GM12878 (cell line): ENCODE results near the gene TFRC. TPM values are rescaled to one million over a fixed set of nuclear protein-coding genes. Genes with fewer than 3 reads are reported as not detected.
"Not testable (repeated sequence)": the region's sequence is repeated elsewhere in the genome, so short reads cannot be mapped to it uniquely, and the experiment has no call there.

ENCODE experiments used
- ATAC-seq: fragments of 200-7000 bp; cut with Tn5 transposase; 3 replicates; pipeline ENCODE4 v1.9.1; 2020; ENCODE audit warnings: mild to moderate bottlenecking, moderate library complexity
- BruUV-seq: library from RNA; stranded (reverse); fragments of 400-500 nt; replicated peaks from 2 replicates; lab custom pipeline; 2021; lab: Mats Ljungman, UMichigan
- CTCF ChIA-PET: fragments of 300-600 bp; sonication (Branson Sonifier 250); formaldehyde crosslinking; extraction: SDS; loops from one replicate; lab custom pipeline; 2021; ENCODE audit warnings: inconsistent platforms; lab: Yijun Ruan, JAX
- POLR2A ChIA-PET: fragments of 350-600 bp; formaldehyde crosslinking; extraction: SDS; loops from one replicate; lab custom pipeline; 2021; ENCODE audit warnings: inconsistent platforms; lab: Charles Lee
- RAD21 ChIA-PET: fragments of 300-600 bp; sonication (Branson Sonifier 250); formaldehyde crosslinking; loops from one replicate; lab custom pipeline; 2023; ENCODE audit warnings: antibody characterized with exemption; ENCODE audit not compliant: unreplicated experiment; lab: Charles Lee
- SMC1A ChIA-PET: fragments of 300-600 bp; sonication (Branson Sonifier 250); formaldehyde crosslinking; loops from one replicate; lab custom pipeline; 2023; ENCODE audit not compliant: unreplicated experiment, uncharacterized antibody; lab: Charles Lee
- DNase-seq: peaks from one replicate; pipeline ENCODE4 v3.0.0-alpha.2; 2011; ENCODE audit warnings: low read depth, low spot score
- FAIRE-seq: peaks from 3 replicates; lab custom pipeline; 2011; peaks lifted over from hg19 to GRCh38; lab: Jason Lieb, UNC
- H2AFZ ChIP-seq: 2 replicates; pipeline ENCODE4 v1.6.0; 2011; ENCODE audit warnings: low read depth, low read length, control low read depth; ENCODE audit not compliant: control insufficient read depth
- H3K27ac ChIP-seq: 2 replicates; pipeline ENCODE4 v1.5.1; 2011; ENCODE audit warnings: control low read depth; ENCODE audit not compliant: control insufficient read depth, insufficient read depth
- H3K27me3 ChIP-seq, 2 experiments: replicated peaks in 1 of 2; 2 replicates each; pipeline versions ENCODE4 v1.6.0 to v1.6.1; 2011; ENCODE audit warnings: low read length in 1 of 2; ENCODE audit not compliant: control insufficient read depth in 2 of 2, insufficient read depth in 2 of 2
- H3K36me3 ChIP-seq, 2 experiments: 2 replicates each; pipeline ENCODE4 v1.5.1; 2011; ENCODE audit warnings: low read length in 1 of 2; ENCODE audit not compliant: control insufficient read depth in 2 of 2, insufficient read depth in 2 of 2
- H3K4me1 ChIP-seq: 2 replicates; pipeline ENCODE4 v1.6.1; 2011; ENCODE audit warnings: mild to moderate bottlenecking, low read length, moderate library complexity, mixed read lengths; ENCODE audit not compliant: control insufficient read depth, insufficient read depth
- H3K4me2 ChIP-seq: 2 replicates; pipeline ENCODE4 v1.6.0; 2011; ENCODE audit warnings: control low read depth; ENCODE audit not compliant: control insufficient read depth, insufficient read depth
- H3K4me3 ChIP-seq: fragments of 200-600 bp; sonication (generic); 2 replicates; pipeline ENCODE4 v1.5.1; 2016
- H3K79me2 ChIP-seq: 2 replicates; pipeline ENCODE4 v1.6.0; 2011; ENCODE audit warnings: low read length; ENCODE audit not compliant: control insufficient read depth, insufficient read depth
- H3K9ac ChIP-seq: 2 replicates; pipeline ENCODE4 v1.8.0; 2011; ENCODE audit warnings: low read length, control low read depth, mixed read lengths; ENCODE audit not compliant: control insufficient read depth, insufficient read depth
- H3K9me3 ChIP-seq: replicated peaks from 3 replicates; pipeline ENCODE4 v1.5.1; 2011; ENCODE audit warnings: mild to moderate bottlenecking, low read length; ENCODE audit not compliant: control insufficient read depth, insufficient read depth
- H4K20me1 ChIP-seq: 2 replicates; pipeline ENCODE4 v1.6.0; 2011; ENCODE audit not compliant: control insufficient read depth, insufficient read depth
- PML ChIP-seq: IDR thresholded peaks from 2 replicates; pipeline ENCODE4 v1.6.1; 2012; ENCODE audit warnings: low read length, inconsistent platforms
- POLR2AphosphoS5 ChIP-seq: IDR thresholded peaks from 2 replicates; pipeline ENCODE4 v1.6.1; 2011; ENCODE audit warnings: mild to moderate bottlenecking, low read length, inconsistent platforms
- ZNF207 ChIP-seq: fragments of 450-650 bp; IDR thresholded peaks from 2 replicates; pipeline ENCODE4 v1.6.1; 2014; ENCODE audit warnings: antibody characterized with exemption, mild to moderate bottlenecking, borderline replicate concordance
- WGBS: methylation state at CpG from one replicate; pipeline ENCODE4 v1.1.6; 2016; ENCODE audit warnings: low lambda C conversion rate; ENCODE audit not compliant: insufficient replicate concordance, insufficient coverage; ENCODE audit errors: missing lambda C conversion rate; 5-methylcytosine and 5-hydroxymethylcytosine counted together
- in situ Hi-C: fragments of 300-500 bp; cut with MboI; formaldehyde crosslinking; loops from 9 replicates; pipeline ENCODE4 v1.14.3; 2018; ENCODE audit warnings: mixed read lengths
- intact Hi-C: fragments of 100-400 bp; cut with micrococcal nuclease; formaldehyde crosslinking; loops from one replicate; pipeline ENCODE4 v1.14.2; 2022; ENCODE audit not compliant: unreplicated experiment
- polyA plus RNA-seq, 11 experiments: library from polyadenylated mRNA; depleted of rRNA in 4 of 11; unstranded in 6 of 11; stranded (reverse) in 5 of 11; fragments of >200 nt; fragmentation: Nextera tagmentation in 4 of 11; fragmentation: Illumina TruSeq in 1 of 11; extraction: Ambion mirVana in 4 of 11; extraction: Trizol in 1 of 11; gene quantifications; 1 replicate in 1 of 11; 2 replicates in 10 of 11; pipeline versions ENCODE4 v1.2.1 to v1.2.3, GENCODE V29; 2011 to 2016; ENCODE audit warnings: inconsistent platforms in 2 of 11, missing spikeins in 2 of 11, low read depth in 1 of 11
- total RNA-seq, 4 experiments: library from RNA; depleted of rRNA in 3 of 4; stranded (reverse); fragments of >200 nt in 3 of 4; fragmentation: Illumina TruSeq in 1 of 4; extraction: Trizol in 1 of 4; gene quantifications; 2 replicates each; pipeline versions ENCODE4 v1.2.1 to v1.2.3, GENCODE V29; 2013 to 2021

The TFRC gene
- total and polyA plus RNA-seq, 10 of the 15 experiments (the other 5 are each of a cell fraction or from before 2014, with no cell fraction given) = 123 to 526 (median 316) TPM

- H3K27ac ChIP-seq, H2AFZ ChIP-seq, in situ Hi-C loops, DNase-seq, H3K9me3 ChIP-seq, POLR2A ChIA-PET, H3K27me3 ChIP-seq, H3K4me1 ChIP-seq, H3K79me2 ChIP-seq, H3K4me3 ChIP-seq, H3K9ac ChIP-seq, FAIRE-seq, H3K4me2 ChIP-seq, H4K20me1 ChIP-seq, BruUV-seq, RAD21 ChIA-PET, ATAC-seq, intact Hi-C loops: not testable (repeated sequence)
- ChIA-PET CTCF (interaction anchor here (1.0 to 2.1 kb wide), 2 partner anchors 18 to 33 kb away, joined by 3 to 7 read pairs; no protein-coding TSS in a partner anchor), SMC1A (interaction anchor here (1.1 to 4.1 kb wide), 3 partner anchors 10 to 35 kb away, joined by 3 to 18 read pairs (median 4); no protein-coding TSS in a partner anchor)
- 87% methylated on average over 6 of the region's 6 CpGs for WGBS
- H3K36me3 ChIP-seq = peaks cover 31 to 63% of the 10 kb centered on the region in 2 experiments
Observed at GRCh38 chr3:196056371-196056770, 25.5 kb downstream of the TFRC start.

- 75% methylated on average over 10 of the region's 10 CpGs for WGBS
- H4K20me1 ChIP-seq = no peaks in the 10 kb centered on the region
- H3K4me1 ChIP-seq = no peaks in the 10 kb centered on the region
- intact Hi-C loops = no loop called here
- ChIA-PET RAD21 (no interaction called here), SMC1A (interaction anchor here (1.2 to 4.1 kb wide), 2 partner anchors 18 to 34 kb away, joined by 3 to 18 read pairs; no protein-coding TSS in a partner anchor), CTCF (interaction anchor here (1.0 to 2.1 kb wide), 2 partner anchors 18 to 33 kb away, joined by 3 to 7 read pairs; no protein-coding TSS in a partner anchor), POLR2A (no interaction called here)
- no peaks in the 10 kb centered on the region for H3K79me2 ChIP-seq
- H2AFZ ChIP-seq = no peak overlapping the region
- in situ Hi-C loops = no loop called here
- H3K27ac ChIP-seq = no peak overlapping the region
- DNase-seq = no peak
- H3K36me3 ChIP-seq = peaks cover 32 to 63% of the 10 kb centered on the region in 2 experiments
- no peaks in the 10 kb centered on the region for H3K9me3 ChIP-seq
- no peak; the same call in 1 of the 3 replicates for ATAC-seq
- no peaks in the 10 kb centered on the region for H3K27me3 ChIP-seq
- H3K4me2 ChIP-seq = no peak overlapping the region
- H3K9ac ChIP-seq = no peak overlapping the region
- H3K4me3 ChIP-seq = no peak overlapping the region
- 0 out of 2 replicates have a peak, but pooled peaks have one; percentile 10 for TF ChIP-seq PML
- no peak for TF ChIP-seq ZNF207
- TF ChIP-seq POLR2AphosphoS5 = no peak
- no TSS peak for BruUV-seq
- no peak for FAIRE-seq
Observed at GRCh38 chr3:196055683-196056270, 26.1 kb downstream of the TFRC start.
